Left ventricle myocardium inferior (tissue), 1 donor: Measurements from ENCODE around the gene NRXN3. TPM values are rescaled to one million over a fixed set of nuclear protein-coding genes. Genes with fewer than 3 reads are reported as not detected.

ENCODE experiments used
- DNase-seq: peaks from one replicate; pipeline ENCODE4 v3.0.0-alpha.2; 2020
- H3K27ac ChIP-seq: fragments of 200-600 bp; replicated peaks from 2 replicates; pipeline ENCODE4 v1.8.0; 2021
- H3K27me3 ChIP-seq: fragments of 200-600 bp; 2 replicates; pipeline ENCODE4 v1.8.0; 2021; ENCODE audit warnings: low read depth
- H3K36me3 ChIP-seq: fragments of 200-600 bp; 2 replicates; pipeline ENCODE4 v1.8.0; 2021
- H3K4me1 ChIP-seq: fragments of 200-600 bp; 2 replicates; pipeline ENCODE4 v1.8.0; 2021
- H3K4me3 ChIP-seq: fragments of 200-600 bp; 2 replicates; pipeline ENCODE4 v1.8.0; 2021; ENCODE audit warnings: mild to moderate bottlenecking, moderate library complexity
- H3K9me3 ChIP-seq: fragments of 200-600 bp; replicated peaks from 2 replicates; pipeline ENCODE4 v1.8.0; 2021
- intact Hi-C: fragments of 100-400 bp; cut with micrococcal nuclease; formaldehyde crosslinking; loops from one replicate; pipeline ENCODE4 v1.11.0; 2022
- total RNA-seq: library from RNA; stranded (reverse); fragmentation: NEBNext Ultra II Directional; extraction: Animal tissue kit (Norgen Biotek cat#: 25700); gene quantifications from one replicate; pipeline ENCODE4 v1.2.1, GENCODE V29; 2021
- TF ChIP-seq, protein P1 (sequence below): fragments of 200-600 bp; IDR thresholded peaks from 2 replicates; pipeline ENCODE4 v1.8.0; 2021; ENCODE audit warnings: antibody characterized with exemption, mild to moderate bottlenecking, borderline replicate concordance
- donor health status: DM: no; HTN: yes; CAD: no; lungs with severe emphysema.

Gene NRXN3
- total RNA-seq, 1 donor from 2014 or later, result 1.2 TPM

DNA sequence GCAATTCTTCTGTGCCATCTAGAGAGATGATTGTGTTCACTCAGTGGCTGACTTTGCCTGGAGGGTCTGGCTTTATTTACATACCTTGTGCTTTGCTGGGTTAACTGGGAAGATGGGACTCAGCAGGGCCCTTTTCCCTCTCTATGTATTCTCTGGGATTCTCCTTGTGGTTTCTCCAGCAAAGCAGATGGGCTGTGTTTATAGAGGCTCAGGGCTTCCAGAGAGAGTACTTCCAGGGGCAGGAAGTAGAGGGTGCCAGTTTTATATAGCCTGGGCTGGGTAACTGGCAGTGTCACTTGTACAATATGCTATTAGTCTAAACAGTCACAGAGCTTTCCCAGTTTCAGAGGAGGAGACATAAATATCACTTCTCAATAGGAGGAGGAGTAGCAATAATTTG lies 1531.2 kb downstream of the NRXN3 start:
- TF ChIP-seq, protein P1, sequence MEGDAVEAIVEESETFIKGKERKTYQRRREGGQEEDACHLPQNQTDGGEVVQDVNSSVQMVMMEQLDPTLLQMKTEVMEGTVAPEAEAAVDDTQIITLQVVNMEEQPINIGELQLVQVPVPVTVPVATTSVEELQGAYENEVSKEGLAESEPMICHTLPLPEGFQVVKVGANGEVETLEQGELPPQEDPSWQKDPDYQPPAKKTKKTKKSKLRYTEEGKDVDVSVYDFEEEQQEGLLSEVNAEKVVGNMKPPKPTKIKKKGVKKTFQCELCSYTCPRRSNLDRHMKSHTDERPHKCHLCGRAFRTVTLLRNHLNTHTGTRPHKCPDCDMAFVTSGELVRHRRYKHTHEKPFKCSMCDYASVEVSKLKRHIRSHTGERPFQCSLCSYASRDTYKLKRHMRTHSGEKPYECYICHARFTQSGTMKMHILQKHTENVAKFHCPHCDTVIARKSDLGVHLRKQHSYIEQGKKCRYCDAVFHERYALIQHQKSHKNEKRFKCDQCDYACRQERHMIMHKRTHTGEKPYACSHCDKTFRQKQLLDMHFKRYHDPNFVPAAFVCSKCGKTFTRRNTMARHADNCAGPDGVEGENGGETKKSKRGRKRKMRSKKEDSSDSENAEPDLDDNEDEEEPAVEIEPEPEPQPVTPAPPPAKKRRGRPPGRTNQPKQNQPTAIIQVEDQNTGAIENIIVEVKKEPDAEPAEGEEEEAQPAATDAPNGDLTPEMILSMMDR, result no peak
- no peak for DNase-seq
- Histone ChIP-seq H3K4me3 (no peak overlapping the region), H3K36me3 (no peaks in the 10 kb centered on the region), H3K9me3 (no peaks in the 10 kb centered on the region), H3K27me3 (no peaks in the 10 kb centered on the region), H3K27ac (no peak overlapping the region), H3K4me1 (no peaks in the 10 kb centered on the region)
- intact Hi-C loops, result no loop called here

DNA sequence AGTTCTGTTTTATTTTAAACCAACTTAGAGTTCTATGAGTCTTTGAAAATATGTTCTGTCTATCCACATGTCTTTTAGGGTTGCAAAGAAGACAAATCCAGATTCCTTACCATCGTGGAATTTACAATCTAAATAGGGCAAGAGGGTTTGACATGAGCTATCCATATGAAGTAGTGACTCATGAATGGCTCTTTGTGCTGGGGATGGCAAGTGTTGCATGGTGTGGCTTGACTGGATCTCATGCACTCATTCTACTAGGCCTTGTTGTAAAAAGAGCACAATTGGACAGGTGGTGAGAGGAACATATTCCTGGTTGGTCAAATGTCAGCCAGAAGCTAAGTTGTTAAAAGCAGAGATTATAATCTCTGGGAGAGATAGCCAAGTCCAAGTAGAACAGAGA lies 1532.0 kb downstream of the NRXN3 start:
- Histone ChIP-seq H3K27ac (no peak overlapping the region), H3K36me3 (no peaks in the 10 kb centered on the region), H3K4me1 (no peaks in the 10 kb centered on the region), H3K4me3 (no peak overlapping the region), H3K27me3 (no peaks in the 10 kb centered on the region), H3K9me3 (no peaks in the 10 kb centered on the region)
- TF ChIP-seq, protein P1, result no peak
- intact Hi-C loops, result no loop called here
- no peak for DNase-seq

DNA sequence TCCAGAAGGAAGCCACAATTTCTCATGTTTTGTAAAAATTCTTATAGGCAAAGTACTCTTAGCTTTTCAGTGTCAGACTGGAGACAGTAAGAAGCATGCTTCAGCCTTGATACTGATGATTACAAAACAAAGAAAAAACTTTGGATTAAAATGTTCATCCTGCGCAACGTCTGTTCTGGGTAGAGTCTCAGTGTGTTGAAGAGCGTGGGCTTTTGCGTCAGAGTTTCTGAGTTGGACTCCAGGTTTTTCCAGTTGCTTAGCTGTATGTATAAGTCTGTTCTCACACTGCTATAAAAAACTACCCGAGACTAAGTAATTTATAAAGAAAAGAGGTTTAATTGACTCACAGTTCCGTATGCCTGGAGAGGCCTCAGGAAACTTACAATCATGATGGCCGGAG lies 1533.0 kb downstream of the NRXN3 start:
- Histone ChIP-seq H3K27me3 (no peaks in the 10 kb centered on the region), H3K27ac (no peak overlapping the region), H3K9me3 (no peaks in the 10 kb centered on the region), H3K4me3 (no peak overlapping the region), H3K4me1 (no peaks in the 10 kb centered on the region), H3K36me3 (no peaks in the 10 kb centered on the region)
- DNase-seq, result no peak
- intact Hi-C loops, result no loop called here
- TF ChIP-seq, protein P1, result no peak

DNA sequence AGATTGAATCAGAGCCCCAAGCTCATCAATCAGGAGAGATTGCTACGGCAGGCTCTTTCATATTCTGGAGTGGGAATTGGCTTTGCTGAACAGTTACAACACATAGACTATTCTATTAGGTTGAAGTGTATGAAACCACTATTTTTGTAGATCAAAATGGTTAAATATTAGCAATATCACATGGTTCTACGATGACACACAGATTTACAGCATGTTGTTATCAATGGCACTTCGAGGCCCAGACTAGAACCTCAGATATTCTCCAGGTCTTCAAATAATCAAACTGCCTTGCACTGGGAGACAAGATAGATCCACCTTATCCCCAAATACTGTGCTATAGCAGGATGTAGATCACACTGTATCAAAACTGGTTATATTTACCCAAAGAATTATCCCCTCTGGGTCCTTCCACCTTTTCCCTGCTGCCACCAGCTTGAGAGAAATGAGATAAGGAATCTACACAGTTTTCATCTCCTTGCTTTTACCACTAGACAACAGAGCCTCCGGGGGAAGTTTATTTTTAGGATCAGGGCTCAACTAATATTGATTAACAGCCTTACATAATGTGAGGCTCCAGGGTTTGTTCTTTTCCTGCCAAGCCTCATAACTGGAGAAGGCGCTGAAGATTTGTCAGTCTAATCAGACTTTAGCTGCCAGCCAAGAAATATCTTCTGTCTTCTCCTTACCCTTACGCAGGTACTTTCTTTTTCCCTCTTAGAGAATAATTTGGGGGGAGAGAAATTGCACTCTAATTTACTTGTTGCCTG lies 1534.1 kb downstream of the NRXN3 start:
- no peak for DNase-seq
- intact Hi-C loops, result no loop called here
- no peaks in the 10 kb centered on the region for H3K36me3 ChIP-seq
- no peaks in the 10 kb centered on the region for H3K9me3 ChIP-seq
- H3K4me1 ChIP-seq, result no peaks in the 10 kb centered on the region
- no peaks in the 10 kb centered on the region for H3K27me3 ChIP-seq
- H3K4me3 ChIP-seq, result no peak overlapping the region
- TF ChIP-seq, protein P1, result no peak
- no peak overlapping the region for H3K27ac ChIP-seq

DNA sequence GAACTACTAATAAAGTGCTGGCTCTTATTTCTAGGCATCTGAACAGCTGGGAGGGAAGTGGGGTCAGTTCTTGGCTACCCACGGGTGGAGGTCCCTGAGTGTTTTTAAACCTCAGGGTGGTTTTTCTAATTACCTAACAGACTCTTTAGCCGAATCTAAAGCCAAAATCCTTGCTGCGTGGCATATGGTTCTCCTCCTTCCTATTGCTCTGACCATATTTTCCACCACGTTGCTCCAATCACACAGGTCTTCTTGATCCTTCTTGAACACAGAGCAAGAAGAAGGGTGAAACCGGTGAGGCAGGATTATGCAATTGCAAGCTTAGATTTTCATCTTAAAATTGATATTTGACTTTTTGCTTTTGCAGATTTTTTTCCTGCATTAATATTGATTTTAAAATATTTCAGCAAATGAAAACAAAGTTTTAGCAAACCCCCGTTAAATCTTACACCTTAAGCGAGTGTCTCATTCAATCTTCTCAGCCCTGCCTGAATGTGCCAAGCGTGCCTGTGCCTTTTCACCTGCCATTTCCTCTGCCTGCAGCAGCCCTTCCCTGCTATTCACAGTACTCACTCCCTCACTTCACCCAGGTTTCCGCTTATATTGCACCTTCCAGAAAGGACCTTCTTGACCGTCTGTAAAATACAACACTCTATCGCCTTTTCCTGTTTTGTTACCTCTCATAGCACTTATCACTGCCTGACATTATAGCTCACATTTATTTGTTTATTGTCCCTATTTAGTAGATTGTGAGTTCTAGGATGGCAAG lies 1535.1 kb downstream of the NRXN3 start:
- TF ChIP-seq, protein P1, result no peak
- intact Hi-C loops, result no loop called here
- Histone ChIP-seq H3K4me3 (no peak overlapping the region), H3K27ac (no peak overlapping the region), H3K36me3 (no peaks in the 10 kb centered on the region), H3K4me1 (no peaks in the 10 kb centered on the region), H3K9me3 (no peaks in the 10 kb centered on the region), H3K27me3 (no peaks in the 10 kb centered on the region)
- no peak for DNase-seq
